Occipital lobe (tissue), 2 donors: ENCODE results near the gene TBCA. TPM values are rescaled to one million over a fixed set of nuclear protein-coding genes. Genes with fewer than 3 reads are reported as not detected.
"Not testable (repeated sequence)": the region's sequence is repeated elsewhere in the genome, so short reads cannot be mapped to it uniquely, and the experiment has no call there.

Experiments
- DNase-seq: peaks from one replicate; lab custom pipeline; 2025; lab: John Stamatoyannopoulos, UW
- total RNA-seq: library from RNA; depleted of rRNA; stranded (reverse); fragments of >200 nt; gene quantifications from one replicate; pipeline ENCODE4 v1.2.3, GENCODE V29; 2014

Gene TBCA
- total RNA-seq, 1 donor from 2014 or later, result 70.7 TPM

- DNase-seq, result no peak
Measured at GRCh38 chr5:77773734-77774280, 2.3 kb downstream of the TBCA start.

- no peak for DNase-seq
Measured at GRCh38 chr5:77772729-77773128, 3.4 kb downstream of the TBCA start.

- DNase-seq, result no peak
Measured at GRCh38 chr5:77771452-77771851, 4.7 kb downstream of the TBCA start.

GRCh38 chr5:77770293-77771005, 5.7 kb downstream of the TBCA start:
- DNase-seq, result no peak

GRCh38 chr5:77768978-77769377, 7.2 kb downstream of the TBCA start:
- DNase-seq, result no peak

GRCh38 chr5:77767301-77767700, 8.8 kb downstream of the TBCA start:
- no peak for DNase-seq

GRCh38 chr5:77761606-77762005, 14.5 kb downstream of the TBCA start:
- no peak for DNase-seq

- DNase-seq, result no peak
Measured at GRCh38 chr5:77758141-77758938, 17.8 kb downstream of the TBCA start.

GRCh38 chr5:77751328-77752023, 24.7 kb downstream of the TBCA start:
- DNase-seq, result no peak

- not testable (repeated sequence) for DNase-seq
Measured at GRCh38 chr5:77750928-77751327, 25.2 kb downstream of the TBCA start.

GRCh38 chr5:77748160-77748559, 28.0 kb downstream of the TBCA start:
- DNase-seq, result no peak

GRCh38 chr5:77744116-77744515, 32.0 kb downstream of the TBCA start:
- DNase-seq, result no peak

GRCh38 chr5:77743181-77743580, 33.0 kb downstream of the TBCA start:
- no peak for DNase-seq

- no peak for DNase-seq
Measured at GRCh38 chr5:77741608-77742007, 34.5 kb downstream of the TBCA start.

- no peak for DNase-seq
Measured at GRCh38 chr5:77734885-77735284, 41.3 kb downstream of the TBCA start.

- no peak for DNase-seq
Measured at GRCh38 chr5:77733130-77733529, 43.0 kb downstream of the TBCA start.

- no peak for DNase-seq
Measured at GRCh38 chr5:77727190-77727589, 48.9 kb downstream of the TBCA start.

GRCh38 chr5:77725616-77726015, 50.5 kb downstream of the TBCA start:
- DNase-seq, result no peak

GRCh38 chr5:77724934-77725333, 51.2 kb downstream of the TBCA start:
- DNase-seq, result no peak

- DNase-seq, result no peak
Measured at GRCh38 chr5:77719666-77720363, 56.3 kb downstream of the TBCA start.

GRCh38 chr5:77718934-77719610, 57.1 kb downstream of the TBCA start:
- DNase-seq, result no peak
